AG04450 (cell line): ENCODE results near the gene MAP7. TPM values are rescaled to one million over a fixed set of nuclear protein-coding genes. Genes with fewer than 3 reads are reported as not detected.

Experiments used
- CTCF ChIA-PET: fragments of 300-600, 350-600 bp; formaldehyde crosslinking; extraction: SDS; loops from one replicate; lab custom pipeline; 2022; ENCODE audit warnings: antibody characterized with exemption, inconsistent platforms; lab: Charles Lee
- POLR2A ChIA-PET: fragments of 350-600 bp; formaldehyde crosslinking; extraction: SDS; loops from one replicate; lab custom pipeline; 2021; ENCODE audit warnings: antibody characterized with exemption, inconsistent platforms; lab: Yijun Ruan, JAX
- DNase-seq: peaks from one replicate; pipeline ENCODE4 v3.0.0-alpha.2; 2011; ENCODE audit warnings: low read depth, low spot score
- H3K27ac ChIP-seq: one replicate; pipeline ENCODE4 v1.5.1; 2012; ENCODE audit warnings: low read depth, low read length, control low read depth
- H3K27me3 ChIP-seq: one replicate; pipeline ENCODE4 v1.6.0; 2012; ENCODE audit warnings: low read length; ENCODE audit not compliant: control insufficient read depth, insufficient read depth
- H3K4me3 ChIP-seq: 2 replicates; pipeline ENCODE4 v1.5.1; 2011; ENCODE audit warnings: mild to moderate bottlenecking, low read depth, low read length, control low read depth
- H3K9me3 ChIP-seq: 2 replicates; pipeline ENCODE4 v1.5.1; 2012; ENCODE audit warnings: low read length; ENCODE audit not compliant: control insufficient read depth, insufficient read depth
- CTCF ChIP-seq: IDR thresholded peaks from 2 replicates; pipeline ENCODE4 v1.5.1; 2011; ENCODE audit warnings: low read depth, low read length, control low read depth, inconsistent platforms
- polyA plus RNA-seq: library from polyadenylated mRNA; depleted of rRNA; stranded (reverse); fragments of >200 nt; gene quantifications from 2 replicates; pipeline ENCODE4 v1.2.3, GENCODE V29; 2011

MAP7 gene
- polyA plus RNA-seq, 1 experiment, result 0.30 TPM

- no peak for DNase-seq
- no peaks in the 10 kb centered on the region for H3K9me3 ChIP-seq
- no peak overlapping the region for H3K4me3 ChIP-seq
- H3K27ac ChIP-seq, result no peak overlapping the region
- H3K27me3 ChIP-seq, result peaks cover 6% of the 10 kb centered on the region
- ChIA-PET POLR2A (no interaction called here), CTCF (no interaction called here)
- TF ChIP-seq CTCF, result no peak
Measured at GRCh38 chr6:136424450-136424849, 125.8 kb downstream of the MAP7 start.

- no peak for DNase-seq
- peaks cover 2% of the 10 kb centered on the region for H3K27me3 ChIP-seq
- ChIA-PET CTCF (no interaction called here), POLR2A (no interaction called here)
- TF ChIP-seq CTCF, result no peak
- no peak overlapping the region for H3K4me3 ChIP-seq
- H3K27ac ChIP-seq, result no peak overlapping the region
- H3K9me3 ChIP-seq, result no peaks in the 10 kb centered on the region
Measured at GRCh38 chr6:136421537-136422158, 128.6 kb downstream of the MAP7 start.

GRCh38 chr6:136420853-136421252, 129.4 kb downstream of the MAP7 start:
- H3K4me3 ChIP-seq, result no peak overlapping the region
- ChIA-PET POLR2A (no interaction called here), CTCF (no interaction called here)
- no peak for DNase-seq
- H3K27ac ChIP-seq, result no peak overlapping the region
- no peaks in the 10 kb centered on the region for H3K9me3 ChIP-seq
- TF ChIP-seq CTCF, result no peak
- H3K27me3 ChIP-seq, result peaks cover 2% of the 10 kb centered on the region

- no peak for DNase-seq
- Histone ChIP-seq H3K4me3 (no peak overlapping the region), H3K27me3 (peaks cover 2% of the 10 kb centered on the region), H3K9me3 (no peaks in the 10 kb centered on the region), H3K27ac (no peak overlapping the region)
- no peak for TF ChIP-seq CTCF
- POLR2A ChIA-PET, result no interaction called here
- CTCF ChIA-PET, result no interaction called here
Measured at GRCh38 chr6:136415351-136416007, 134.7 kb downstream of the MAP7 start.

GRCh38 chr6:136412410-136412809, 137.8 kb downstream of the MAP7 start:
- H3K4me3 ChIP-seq, result no peak overlapping the region
- no peak for TF ChIP-seq CTCF
- ChIA-PET POLR2A (no interaction called here), CTCF (no interaction called here)
- no peak for DNase-seq
- peaks cover 2% of the 10 kb centered on the region for H3K27me3 ChIP-seq
- H3K9me3 ChIP-seq, result no peaks in the 10 kb centered on the region
- H3K27ac ChIP-seq, result no peak overlapping the region
